ENCODE results near the gene RAB39A. TPM values are rescaled to one million over a fixed set of nuclear protein-coding genes. Genes with fewer than 3 reads are reported as not detected.
A peak's percentile ranks its signal among the peaks of the same experiment; 100 is the strongest.

Gene RAB39A
- total and polyA plus RNA-seq, 2 experiments from 2014 or later = 0.43 TPM; not detected in 1

GRCh38 chr11:108007819-108008218, 79.6 kb downstream of the RAB39A start:
- peaks cover 23% of the 10 kb centered on the region for H3K4me1 ChIP-seq (ENCODE audit: insufficient read depth)
- DNase-seq (ENCODE audit: low spot score) = no peak
- H3K4me3 ChIP-seq = no peak overlapping the region
- H3K36me3 ChIP-seq (replicated peaks; ENCODE audit: insufficient read depth, low read depth) = no peaks in the 10 kb centered on the region
- no peaks in the 10 kb centered on the region for H3K9me2 ChIP-seq (replicated peaks; ENCODE audit: insufficient read depth)
- no peak overlapping the region for H2AFZ ChIP-seq
- no peak overlapping the region for H3K27ac ChIP-seq
- H3K79me2 ChIP-seq = peaks cover 36% of the 10 kb centered on the region
- WGBS (ENCODE audit: low lambda C conversion rate, missing lambda C conversion rate) = 94% methylated on average over 18 of the region's 18 CpGs
- H3K27me3 ChIP-seq = no peaks in the 10 kb centered on the region
- no peak overlapping the region for H3K4me2 ChIP-seq
- TF ChIP-seq EZH2 (IDR thresholded peaks at IDR 0.05; ENCODE audit: borderline replicate concordance) = no peak
- no peak for TF ChIP-seq EZH2phosphoT487 (IDR thresholded peaks at IDR 0.05; ENCODE audit: low read depth, severe bottlenecking, unreplicated experiment)
- TF ChIP-seq CTCF (IDR thresholded peaks at IDR 0.05; ENCODE audit: poor library complexity) = no peak
- H3K9me3 ChIP-seq (ENCODE audit: low read depth) = no peaks in the 10 kb centered on the region
- H4K20me1 ChIP-seq (ENCODE audit: insufficient read depth, poor library complexity, severe bottlenecking) = peaks cover 28% of the 10 kb centered on the region

- Histone ChIP-seq H3K4me1 (ENCODE audit: insufficient read depth) (peaks cover 28% of the 10 kb centered on the region), H3K36me3 (replicated peaks; ENCODE audit: insufficient read depth, low read depth) (no peaks in the 10 kb centered on the region), H3K9me2 (replicated peaks; ENCODE audit: insufficient read depth) (no peaks in the 10 kb centered on the region), H3K79me2 (peaks cover 47% of the 10 kb centered on the region), H3K9me3 (ENCODE audit: low read depth) (no peaks in the 10 kb centered on the region), H3K27ac (peak within 1 kb of the TSS; percentile 99), H2AFZ (peak within 1 kb of the TSS; percentile 96), H3K4me3 (peak within 1 kb of the TSS; percentile 91), H4K20me1 (ENCODE audit: insufficient read depth, poor library complexity, severe bottlenecking) (peaks cover 39% of the 10 kb centered on the region), H3K27me3 (no peaks in the 10 kb centered on the region), H3K4me2 (peak within 1 kb of the TSS; percentile 91)
- TF ChIP-seq CTCF (IDR thresholded peaks at IDR 0.05; ENCODE audit: poor library complexity) (peak; percentile 91), EZH2 (IDR thresholded peaks at IDR 0.05; ENCODE audit: borderline replicate concordance) (no peak), EZH2phosphoT487 (IDR thresholded peaks at IDR 0.05; ENCODE audit: low read depth, severe bottlenecking, unreplicated experiment) (no peak)
- peak; percentile 96 for DNase-seq (ENCODE audit: low spot score)
- WGBS (ENCODE audit: low lambda C conversion rate, missing lambda C conversion rate) = under 1% methylated on average over 71 of the region's 72 CpGs
Measured at GRCh38 chr11:108008656-108009496, 80.6 kb downstream of the RAB39A start, which contains the start of gene CUL5. TSS of gene CUL5 (plus strand) at chr11:108008898. CDS start at chr11:108009349, 451 bp downstream.

- Histone ChIP-seq H4K20me1 (ENCODE audit: insufficient read depth, poor library complexity, severe bottlenecking) (peaks cover 47% of the 10 kb centered on the region), H3K4me3 (peak overlapping the region; percentile 91), H3K9me2 (replicated peaks; ENCODE audit: insufficient read depth) (no peaks in the 10 kb centered on the region), H3K4me2 (peak overlapping the region; percentile 91), H3K9me3 (ENCODE audit: low read depth) (no peaks in the 10 kb centered on the region), H2AFZ (peak overlapping the region; percentile 96), H3K4me1 (ENCODE audit: insufficient read depth) (peaks cover 28% of the 10 kb centered on the region), H3K79me2 (peaks cover 56% of the 10 kb centered on the region), H3K36me3 (replicated peaks; ENCODE audit: insufficient read depth, low read depth) (no peaks in the 10 kb centered on the region), H3K27me3 (no peaks in the 10 kb centered on the region), H3K27ac (peak overlapping the region; percentile 99)
- TF ChIP-seq EZH2phosphoT487 (IDR thresholded peaks at IDR 0.05; ENCODE audit: low read depth, severe bottlenecking, unreplicated experiment) (no peak), CTCF (IDR thresholded peaks at IDR 0.05; ENCODE audit: poor library complexity) (no peak), EZH2 (IDR thresholded peaks at IDR 0.05; ENCODE audit: borderline replicate concordance) (no peak)
- DNase-seq (ENCODE audit: low spot score) = peak; percentile 49
- WGBS (ENCODE audit: low lambda C conversion rate, missing lambda C conversion rate) = 3% methylated on average over 31 of the region's 31 CpGs
Measured at GRCh38 chr11:108009497-108010370, 81.5 kb downstream of the RAB39A start.

Measured in hepatocyte (in vitro differentiated cells).